Measurements from ENCODE around the gene ATP2B3.

ATP2B3 gene

GRCh38 chrX:153537526-153538295, 20.3 kb downstream of the ATP2B3 start:
- no peaks in the 10 kb centered on the region for H3K27me3 ChIP-seq (ENCODE audit: low read length)
- no peaks in the 10 kb centered on the region for H4K20me1 ChIP-seq (ENCODE audit: low read depth, low read length)
- H3K4me2 ChIP-seq (ENCODE audit: low read depth, low read length, poor library complexity, severe bottlenecking), result no peak overlapping the region
- H3K79me2 ChIP-seq (ENCODE audit: insufficient read depth, low read length), result no peaks in the 10 kb centered on the region
- no peak overlapping the region for H3K4me3 ChIP-seq (ENCODE audit: insufficient read depth, low read length, poor library complexity, severe bottlenecking)
- TF ChIP-seq CTCF (IDR thresholded peaks at IDR 0.05; ENCODE audit: insufficient read depth, low read length, poor library complexity, severe bottlenecking), result no peak
- no peak for TF ChIP-seq EZH2phosphoT487 (conservative IDR thresholded peaks at IDR 0.05; ENCODE audit: low read length)
- H3K9ac ChIP-seq (ENCODE audit: low read length), result no peak overlapping the region
- no peaks in the 10 kb centered on the region for H3K36me3 ChIP-seq (ENCODE audit: low read length)
- H3K9me3 ChIP-seq (ENCODE audit: insufficient read depth, low read length), result no peaks in the 10 kb centered on the region
- H2AFZ ChIP-seq (ENCODE audit: low read depth, low read length, severe bottlenecking), result no peak overlapping the region
- no peaks in the 10 kb centered on the region for H3K9me2 ChIP-seq (replicated peaks; ENCODE audit: insufficient read depth, low read length)
- no peaks in the 10 kb centered on the region for H3F3A ChIP-seq (ENCODE audit: insufficient read depth)
- H3K27ac ChIP-seq (ENCODE audit: low read depth, low read length), result no peak overlapping the region

DNA sequence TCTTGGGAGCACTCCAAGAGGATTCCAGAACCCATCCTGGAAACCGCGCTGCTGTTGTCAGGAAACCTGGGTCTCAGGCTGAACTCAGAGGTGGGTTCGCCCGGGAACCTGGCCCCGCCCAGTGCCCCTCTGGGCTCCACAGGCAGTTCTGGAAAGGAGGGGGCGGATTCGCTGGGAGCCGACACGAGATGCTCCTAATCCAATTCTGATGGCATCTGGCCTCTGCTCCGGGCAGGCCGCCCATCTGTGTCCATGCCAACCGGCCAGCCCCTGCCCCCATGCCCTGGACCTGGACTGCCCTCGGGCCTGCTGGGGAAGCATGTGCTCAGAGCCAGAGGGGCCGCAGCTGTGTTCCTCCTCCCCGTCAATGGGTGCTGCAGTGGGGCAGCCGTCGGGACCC, 21.0 kb downstream of the ATP2B3 start:
- Histone ChIP-seq H3K9ac (ENCODE audit: low read length) (no peak overlapping the region), H4K20me1 (ENCODE audit: low read depth, low read length) (no peaks in the 10 kb centered on the region), H3K4me3 (ENCODE audit: insufficient read depth, low read length, poor library complexity, severe bottlenecking) (no peak overlapping the region), H2AFZ (ENCODE audit: low read depth, low read length, severe bottlenecking) (no peak overlapping the region), H3F3A (ENCODE audit: insufficient read depth) (no peaks in the 10 kb centered on the region), H3K4me2 (ENCODE audit: low read depth, low read length, poor library complexity, severe bottlenecking) (no peak overlapping the region), H3K27me3 (ENCODE audit: low read length) (no peaks in the 10 kb centered on the region), H3K79me2 (ENCODE audit: insufficient read depth, low read length) (no peaks in the 10 kb centered on the region), H3K36me3 (ENCODE audit: low read length) (no peaks in the 10 kb centered on the region), H3K9me2 (replicated peaks; ENCODE audit: insufficient read depth, low read length) (no peaks in the 10 kb centered on the region), H3K9me3 (ENCODE audit: insufficient read depth, low read length) (no peaks in the 10 kb centered on the region), H3K27ac (ENCODE audit: low read depth, low read length) (no peak overlapping the region)
- TF ChIP-seq CTCF (IDR thresholded peaks at IDR 0.05; ENCODE audit: insufficient read depth, low read length, poor library complexity, severe bottlenecking), result no peak
- no peak for TF ChIP-seq EZH2phosphoT487 (conservative IDR thresholded peaks at IDR 0.05; ENCODE audit: low read length)

GRCh38 chrX:153539171-153539978, 21.9 kb downstream of the ATP2B3 start:
- H3K9me2 ChIP-seq (replicated peaks; ENCODE audit: insufficient read depth, low read length), result no peaks in the 10 kb centered on the region
- H3K27me3 ChIP-seq (ENCODE audit: low read length), result no peaks in the 10 kb centered on the region
- no peaks in the 10 kb centered on the region for H3F3A ChIP-seq (ENCODE audit: insufficient read depth)
- H4K20me1 ChIP-seq (ENCODE audit: low read depth, low read length), result no peaks in the 10 kb centered on the region
- H3K36me3 ChIP-seq (ENCODE audit: low read length), result no peaks in the 10 kb centered on the region
- H3K9ac ChIP-seq (ENCODE audit: low read length), result no peak overlapping the region
- H3K27ac ChIP-seq (ENCODE audit: low read depth, low read length), result no peak overlapping the region
- no peak overlapping the region for H3K4me2 ChIP-seq (ENCODE audit: low read depth, low read length, poor library complexity, severe bottlenecking)
- no peaks in the 10 kb centered on the region for H3K79me2 ChIP-seq (ENCODE audit: insufficient read depth, low read length)
- TF ChIP-seq CTCF (IDR thresholded peaks at IDR 0.05; ENCODE audit: insufficient read depth, low read length, poor library complexity, severe bottlenecking), result peak; percentile 62
- TF ChIP-seq EZH2phosphoT487 (conservative IDR thresholded peaks at IDR 0.05; ENCODE audit: low read length), result no peak
- no peak overlapping the region for H3K4me3 ChIP-seq (ENCODE audit: insufficient read depth, low read length, poor library complexity, severe bottlenecking)
- H2AFZ ChIP-seq (ENCODE audit: low read depth, low read length, severe bottlenecking), result no peak overlapping the region
- H3K9me3 ChIP-seq (ENCODE audit: insufficient read depth, low read length), result no peaks in the 10 kb centered on the region

All from SU-DHL-6 (cell line).